Stimulated activated CD8-positive, alpha-beta memory T cell treated with anti-CD3 and anti-CD28 coated beads, Interleukin-4, amount 100 ng/mL, for 24 hours (primary cell): ENCODE results near the gene PCGF2.

Source experiments
- DNase-seq: peaks from one replicate; pipeline ENCODE4 v3.0.0-alpha.2; 2020; ENCODE audit warnings: low read depth

The PCGF2 gene

GRCh38 chr17:38719289-38719942, 28.7 kb downstream of the PCGF2 start:
- DNase-seq, result no peak

DNA sequence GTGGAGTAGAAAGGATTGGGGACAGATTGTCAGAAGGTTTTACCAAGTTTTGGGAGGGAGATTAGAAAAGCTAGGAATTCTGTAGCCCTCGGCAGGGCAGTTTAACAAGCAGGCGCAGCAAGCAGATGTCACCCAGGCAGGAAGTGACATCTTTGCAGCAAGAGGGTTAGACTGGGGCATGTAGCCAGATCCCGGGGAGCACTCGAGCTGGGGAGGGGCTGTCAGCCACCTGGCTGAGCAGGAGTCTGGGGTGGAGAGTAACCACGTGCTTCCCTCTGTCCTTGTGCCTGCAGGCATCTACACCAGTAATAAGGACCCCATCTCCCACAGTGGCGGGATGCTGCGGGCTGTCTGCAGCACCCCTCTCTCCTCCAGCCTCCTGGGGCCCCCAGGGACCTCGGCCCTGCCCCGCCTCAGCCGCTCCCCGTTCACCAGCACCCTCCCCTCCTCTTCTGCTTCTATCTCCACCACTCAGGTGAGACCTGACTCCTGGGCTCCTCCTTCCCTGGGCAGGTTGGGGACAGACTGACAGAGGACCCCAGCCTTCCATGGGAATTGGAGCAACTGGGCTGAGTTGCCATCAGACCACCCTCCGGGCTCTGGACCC, 30.9 kb downstream of the PCGF2 start:
- no peak for DNase-seq

GRCh38 chr17:38716368-38717005, 31.6 kb downstream of the PCGF2 start:
- no peak for DNase-seq

DNA sequence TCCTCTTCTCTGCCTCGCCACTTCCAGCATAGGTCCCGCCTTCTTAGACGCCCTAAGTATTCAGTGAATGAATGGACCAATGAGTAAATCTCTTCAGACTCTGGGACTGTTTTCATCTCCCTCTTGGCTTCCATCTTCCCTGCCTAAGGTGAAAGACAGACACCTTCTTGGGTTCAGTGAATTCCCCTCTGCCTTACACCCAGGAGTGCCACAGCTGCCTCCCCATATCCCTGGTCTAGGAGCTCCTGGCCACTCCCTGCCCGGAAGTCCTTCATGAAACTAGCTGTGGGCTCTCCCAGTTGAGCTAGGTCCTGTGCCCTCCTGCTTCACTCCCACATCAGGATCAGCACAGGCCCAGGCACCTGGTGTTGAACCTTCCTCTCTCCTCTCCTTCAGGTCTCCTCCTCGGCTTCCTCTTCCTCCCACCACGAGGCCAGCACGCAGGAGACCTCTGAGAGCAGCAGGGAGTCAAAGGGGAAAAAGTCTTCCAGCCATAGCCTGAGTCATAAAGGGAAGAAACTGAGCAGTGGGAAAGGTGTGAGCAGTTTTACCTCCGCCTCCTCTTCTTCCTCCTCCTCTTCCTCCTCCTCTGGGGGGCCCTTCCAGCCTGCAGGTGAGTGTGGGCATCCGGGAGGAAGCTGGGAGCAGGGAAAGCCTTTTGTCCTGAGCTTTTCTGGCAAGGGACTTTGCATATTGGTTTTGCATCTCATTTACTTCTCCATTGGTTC, 32.8 kb downstream of the PCGF2 start:
- DNase-seq, result no peak

GRCh38 chr17:38713456-38714075, 34.6 kb downstream of the PCGF2 start:
- no peak for DNase-seq

- DNase-seq, result no peak
Measured at GRCh38 chr17:38712593-38712992, 35.5 kb downstream of the PCGF2 start.

- DNase-seq, result no peak
Measured at GRCh38 chr17:38711792-38712571, 36.2 kb downstream of the PCGF2 start.

DNA sequence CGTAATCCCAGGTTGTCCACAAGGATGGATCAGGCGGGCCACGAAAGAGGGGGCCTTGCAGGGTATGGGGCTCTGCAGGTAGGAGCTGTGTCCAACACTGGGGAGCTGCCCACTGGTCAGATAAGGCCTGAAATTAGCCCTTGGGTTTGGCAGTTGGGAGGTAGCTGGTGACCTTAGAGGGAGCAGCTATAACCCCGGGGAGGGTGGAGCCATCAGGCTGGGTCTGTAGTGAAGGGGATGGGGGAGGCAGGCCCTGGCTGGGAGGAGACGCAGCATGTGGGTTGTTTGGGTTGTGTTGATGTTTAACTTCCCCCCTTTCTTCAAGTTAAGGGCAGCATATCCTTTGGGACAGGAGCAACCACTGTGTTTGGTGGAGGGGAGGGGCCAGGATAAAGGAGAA, 37.2 kb downstream of the PCGF2 start:
- DNase-seq, result no peak

DNA sequence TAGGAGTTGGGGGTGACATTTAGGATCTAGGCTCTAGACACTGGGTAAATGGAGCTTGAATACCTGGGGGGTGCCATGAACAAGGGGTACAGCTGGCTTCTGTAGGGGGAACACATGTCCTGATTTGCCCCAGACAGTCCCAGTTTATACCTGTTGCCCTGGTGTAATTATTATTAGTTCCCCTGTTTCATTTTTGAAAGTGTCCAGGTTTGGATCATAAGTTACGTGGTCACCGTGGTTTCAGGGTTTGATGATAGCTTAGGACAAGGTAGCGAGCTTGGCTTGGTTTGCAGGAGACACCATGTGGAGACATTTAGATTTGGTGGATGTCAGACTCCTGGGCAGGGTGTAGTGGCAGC, 37.6 kb downstream of the PCGF2 start:
- DNase-seq, result no peak

DNA sequence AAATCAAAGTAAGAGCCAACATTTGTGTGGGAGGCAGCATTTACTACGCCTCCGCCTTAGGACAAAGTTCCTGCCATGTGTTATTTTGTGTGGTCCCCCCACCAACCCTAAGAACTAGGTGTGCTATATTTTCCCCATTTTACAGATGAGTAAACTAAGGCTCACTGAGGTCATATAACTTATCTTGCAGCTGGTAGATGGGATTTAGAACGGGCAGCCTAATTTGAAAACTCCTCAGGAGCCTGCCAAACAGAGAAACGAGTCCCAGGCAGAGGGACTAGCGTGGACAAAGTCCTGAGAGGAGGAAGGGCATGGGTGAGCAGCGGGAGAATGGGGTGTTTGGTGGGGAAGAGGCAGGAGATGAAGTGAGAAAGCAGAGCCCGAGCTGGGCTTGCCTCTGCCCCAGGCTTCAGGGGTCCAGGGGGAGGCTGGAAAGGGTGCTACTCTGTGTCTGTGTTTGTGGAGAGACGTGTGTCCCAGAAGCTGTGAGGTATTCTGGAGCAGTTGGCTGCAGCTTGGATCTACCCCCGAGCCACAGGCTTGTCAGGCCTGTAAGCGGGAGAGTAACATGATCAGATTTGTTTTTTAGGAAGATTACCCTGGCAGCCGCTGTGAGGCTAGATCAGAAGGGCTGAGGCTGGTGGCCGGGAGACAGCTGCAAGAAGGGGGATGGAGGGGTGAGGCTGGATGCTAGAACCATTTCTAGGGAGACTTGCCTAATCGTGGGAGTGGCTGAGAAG, 38.1 kb downstream of the PCGF2 start:
- DNase-seq, result no peak

DNA sequence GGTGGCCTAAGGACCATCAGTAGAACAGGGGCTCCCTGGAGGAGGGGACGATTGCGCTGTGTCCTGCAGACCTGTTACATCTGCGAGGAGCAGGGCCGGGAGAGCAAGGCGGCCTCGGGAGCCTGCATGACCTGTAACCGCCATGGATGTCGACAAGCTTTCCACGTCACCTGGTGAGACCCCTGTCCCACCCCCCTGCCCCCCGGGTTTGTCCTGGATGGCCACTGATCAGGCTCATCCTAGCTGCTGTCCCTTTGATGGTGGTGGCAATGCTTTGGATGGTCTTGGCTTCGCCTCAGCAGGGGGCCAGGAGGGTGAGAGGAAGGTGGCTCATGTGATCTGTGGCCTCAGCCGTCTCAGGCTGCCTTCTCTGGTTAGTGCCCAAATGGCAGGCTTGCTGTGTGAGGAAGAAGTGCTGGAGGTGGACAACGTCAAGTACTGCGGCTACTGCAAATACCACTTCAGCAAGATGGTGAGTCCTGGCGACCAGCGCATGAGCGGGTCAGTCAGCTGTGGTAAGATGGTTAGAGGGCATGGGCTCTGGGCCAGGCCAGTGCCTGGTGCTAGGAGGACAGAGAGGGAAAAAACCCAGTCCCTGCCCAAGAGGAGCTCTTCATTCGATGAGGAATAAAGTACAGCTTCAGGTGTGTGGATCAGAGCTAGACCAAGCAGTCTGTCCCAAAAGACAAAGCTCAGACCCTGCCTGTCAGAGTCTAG, 38.9 kb downstream of the PCGF2 start:
- no peak for DNase-seq

- DNase-seq, result no peak
Measured at GRCh38 chr17:38707678-38708351, 40.3 kb downstream of the PCGF2 start.

DNA sequence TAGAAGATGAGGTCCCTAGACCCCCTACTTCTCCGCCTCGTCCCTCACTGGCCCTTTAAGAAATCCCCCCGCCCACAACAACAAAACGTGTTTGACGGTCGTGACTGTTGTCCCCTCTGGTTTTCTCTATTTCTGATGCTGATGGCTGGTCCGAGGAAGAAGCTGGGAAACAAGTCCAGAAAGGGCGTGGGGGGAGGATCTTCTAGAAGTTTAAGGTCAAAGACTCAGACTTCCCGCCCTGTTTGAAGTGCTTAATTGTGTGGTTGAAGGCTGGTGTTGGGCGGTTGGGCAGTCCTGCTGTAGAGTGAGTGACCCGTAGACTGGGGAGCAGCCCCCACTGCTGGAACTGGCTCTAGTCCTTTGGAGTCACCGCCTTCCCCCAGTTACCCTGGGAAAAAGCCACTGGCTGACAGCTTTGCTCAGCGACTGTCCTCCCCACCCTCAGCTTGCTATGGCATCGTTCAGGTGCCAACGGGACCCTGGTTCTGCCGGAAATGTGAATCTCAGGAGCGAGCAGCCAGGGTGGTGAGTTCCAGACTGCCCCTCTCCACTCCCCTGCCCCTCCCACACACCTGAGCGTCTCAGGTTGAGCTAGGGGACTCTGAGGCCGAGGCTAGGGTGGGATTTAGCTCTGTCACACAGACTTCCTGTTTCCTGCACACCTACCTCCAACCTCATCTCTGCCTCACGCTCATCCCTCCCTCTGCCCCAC, 41.5 kb downstream of the PCGF2 start:
- no peak for DNase-seq

DNA sequence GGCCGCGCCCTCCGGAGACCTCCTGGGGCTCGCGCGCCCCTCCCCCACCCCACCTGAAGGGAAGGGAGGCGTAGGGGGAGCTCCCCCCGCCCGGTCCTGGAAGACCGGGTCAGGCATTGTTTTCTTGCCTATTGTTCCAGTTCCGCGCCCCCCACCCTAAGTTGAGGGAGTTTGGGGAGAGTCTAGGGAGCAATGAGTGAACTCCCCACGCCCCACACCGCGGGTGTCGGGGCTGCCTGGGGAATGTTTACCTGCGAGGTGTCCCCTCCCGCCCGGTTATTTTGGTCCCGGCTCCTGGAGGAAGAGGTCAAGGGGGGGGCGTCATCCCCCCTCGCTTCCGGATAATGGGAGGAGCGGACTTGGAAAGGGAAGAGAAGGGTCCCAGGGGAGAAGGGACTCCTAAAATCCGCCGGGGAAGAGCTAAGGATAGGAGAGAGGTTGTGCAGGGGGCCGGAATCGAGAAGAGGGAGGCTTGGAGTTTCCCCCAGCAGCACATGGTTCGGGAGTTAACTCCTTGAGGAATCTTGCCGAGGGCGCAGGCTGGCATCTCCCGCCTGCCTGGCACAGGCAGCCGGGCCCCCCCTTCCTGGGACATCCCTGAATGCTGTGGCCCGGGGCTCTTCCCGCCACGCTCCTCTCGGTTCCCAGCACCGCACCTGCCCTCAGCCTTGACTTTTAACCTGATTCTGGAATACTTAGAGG, 42.2 kb downstream of the PCGF2 start:
- peak; percentile 36 for DNase-seq

- DNase-seq, result no peak
Measured at GRCh38 chr17:38705523-38705802, 42.7 kb downstream of the PCGF2 start.

DNA sequence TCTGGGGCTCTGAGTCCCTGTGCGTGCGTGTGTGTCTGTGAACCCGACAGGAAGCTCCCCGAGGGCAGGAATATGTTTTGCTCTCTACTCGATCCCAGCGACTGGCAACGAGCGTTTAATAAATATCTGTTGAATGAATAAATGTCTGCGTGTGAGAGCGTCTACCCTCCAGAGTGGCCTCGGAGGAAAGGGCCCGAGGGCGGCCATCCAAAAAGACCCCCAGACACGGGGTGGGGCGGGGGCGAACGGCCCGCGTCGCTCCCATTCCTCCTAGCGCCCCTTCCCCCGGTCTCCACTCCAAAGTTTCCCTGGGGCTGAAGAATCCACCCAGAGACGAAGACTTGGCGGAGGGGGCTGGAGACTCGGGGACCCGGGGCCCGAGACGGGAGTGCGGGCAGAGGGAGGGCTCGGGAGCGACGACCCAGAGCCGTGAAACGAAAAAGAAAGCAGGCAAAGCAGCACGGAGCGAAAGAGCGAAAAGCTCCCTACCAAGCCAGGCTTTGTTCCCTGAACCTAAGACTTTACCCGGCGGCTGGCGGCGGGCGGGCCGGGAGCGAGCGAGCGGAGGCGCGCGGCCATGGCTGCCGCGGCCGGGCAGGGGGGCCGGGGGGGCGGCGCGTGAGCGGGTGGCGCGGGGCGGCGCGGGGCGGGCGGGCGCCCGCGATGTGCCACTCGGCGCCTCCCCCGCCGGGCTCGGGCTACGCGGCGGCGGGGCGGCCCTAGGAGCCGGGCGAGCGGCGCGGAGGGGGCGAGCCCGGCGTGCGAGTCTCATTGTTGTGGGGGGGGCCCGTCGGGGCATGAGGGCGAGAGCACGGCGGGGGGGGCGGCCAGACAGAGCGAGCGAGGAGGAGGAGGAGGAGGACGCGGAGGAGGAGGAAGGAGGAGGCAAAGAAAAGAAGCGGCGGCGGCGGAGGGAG, 43.3 kb downstream of the PCGF2 start, which contains the start of gene MLLT6:
Gene MLLT6 (plus strand): TSS at position 668 of the 917 bp plus-strand sequence. CDS start 360 bp downstream, outside the sequence.
- peak; percentile 58 for DNase-seq
